Gastroesophageal sphincter (tissue), 4 donors: Measurements from ENCODE around the gene FRK. TPM values are rescaled to one million over a fixed set of nuclear protein-coding genes. Genes with fewer than 3 reads are reported as not detected.

Experiments
- ATAC-seq: fragments of 150-250 bp; one replicate; pipeline ENCODE4 v1.9.1; 2016; ENCODE audit warnings: mild to moderate bottlenecking, moderate library complexity
- H3K27ac ChIP-seq, 4 donors: fragments of 200-600 bp; sonication (generic) in 3 of 4; 1 replicate in 3 of 4; 2 replicates in 1 of 4; pipeline ENCODE4 v1.5.1; 2016 to 2019
- H3K27me3 ChIP-seq: fragments of 200-600 bp; sonication (generic); one replicate; pipeline ENCODE4 v1.5.1; 2019
- H3K36me3 ChIP-seq, 2 donors: fragments of 200-600 bp; sonication (generic); one replicate each; pipeline ENCODE4 v1.5.1; 2019; ENCODE audit warnings: control low read depth in 1 of 2
- H3K4me1 ChIP-seq, 3 donors: fragments of 200-600 bp; sonication (generic); 1 replicate in 2 of 3; 2 replicates in 1 of 3; pipeline ENCODE4 v1.5.1; 2016 to 2019; ENCODE audit warnings: control low read depth in 2 of 3
- H3K4me3 ChIP-seq, 2 donors: fragments of 200-600 bp; sonication (generic); one replicate each; pipeline ENCODE4 v1.5.1; 2019; ENCODE audit warnings: mild to moderate bottlenecking in 1 of 2, moderate library complexity in 1 of 2
- H3K9me3 ChIP-seq, 3 donors: fragments of 200-600 bp; sonication (generic); one replicate each; pipeline ENCODE4 v1.5.1; 2017 to 2019; ENCODE audit warnings: control low read depth in 2 of 3
- CTCF ChIP-seq, 4 experiments: fragments of 200-600 bp in 2 of 4; fragments of 450-650 bp in 2 of 4; sonication (generic) in 1 of 4; IDR thresholded peaks; one replicate each; pipeline ENCODE4 v1.5.1; 2017 to 2019; ENCODE audit warnings: antibody characterized with exemption in 4 of 4, mild to moderate bottlenecking in 2 of 4, moderate library complexity in 2 of 4
- EP300 ChIP-seq: sonication (generic); formaldehyde crosslinking; IDR thresholded peaks from one replicate; pipeline ENCODE4 v1.6.1; 2017; ENCODE audit warnings: antibody characterized with exemption, mild to moderate bottlenecking
- POLR2A ChIP-seq, 2 donors: fragments of 450-650 bp; IDR thresholded peaks; one replicate each; pipeline ENCODE4 v1.6.1; 2017; ENCODE audit warnings: antibody characterized with exemption in 2 of 2, mild to moderate bottlenecking in 2 of 2, moderate library complexity in 1 of 2
- POLR2AphosphoS5 ChIP-seq: sonication (generic); formaldehyde crosslinking; IDR thresholded peaks from one replicate; pipeline ENCODE4 v1.6.1; 2017; ENCODE audit warnings: antibody characterized with exemption
- WGBS, 2 donors: methylation state at CpG; one replicate each; pipeline ENCODE4 v1.1.5; 2018; ENCODE audit warnings: low coverage in 1 of 2; 5-methylcytosine and 5-hydroxymethylcytosine counted together
- total RNA-seq, 4 donors: library from RNA; depleted of rRNA; stranded (reverse); fragments of >200 nt; gene quantifications; one replicate each; pipeline ENCODE4 v1.1.0, GENCODE V29; 2016

FRK gene
- total RNA-seq, 4 donors from 2014 or later, result 0.42 to 1.9 (median 1.3) TPM

- H3K4me1 ChIP-seq, result peaks cover 0 to 50% (median 3%) of the 10 kb centered on the region in 3 donors
- no peak for TF ChIP-seq POLR2AphosphoS5
- TF ChIP-seq EP300, result no peak
- no peak for TF ChIP-seq CTCF (IDR thresholded peaks at IDR 0.05)
- no peak for TF ChIP-seq POLR2A (IDR thresholded peaks at IDR 0.05)
- 100% methylated on average over 1 of the region's 1 CpG for WGBS, 2 donors
- H3K27ac ChIP-seq, result no peak overlapping the region
- no peaks in the 10 kb centered on the region for H3K27me3 ChIP-seq
- no peaks in the 10 kb centered on the region for H3K9me3 ChIP-seq
- no peak for ATAC-seq
- peaks cover 0 to 14% of the 10 kb centered on the region in 2 donors for H3K36me3 ChIP-seq
- H3K4me3 ChIP-seq, result no peak overlapping the region
These were observed 43.9 kb upstream of the FRK start for GRCh38 chr6:116104636-116105035.

GRCh38 chr6:116102873-116103272 lies 42.2 kb upstream of the FRK start:
- no peak overlapping the region for H3K4me3 ChIP-seq
- 78 to 95% methylated on average over 4 of the region's 4 CpGs for WGBS, 2 donors
- no peak overlapping the region for H3K27ac ChIP-seq
- H3K27me3 ChIP-seq, result no peaks in the 10 kb centered on the region
- peaks cover 0 to 51% (median 3%) of the 10 kb centered on the region in 3 donors for H3K4me1 ChIP-seq
- H3K9me3 ChIP-seq, result no peaks in the 10 kb centered on the region
- TF ChIP-seq EP300 (no peak), POLR2A (IDR thresholded peaks at IDR 0.05) (no peak), CTCF (IDR thresholded peaks at IDR 0.05) (no peak), POLR2AphosphoS5 (no peak)
- ATAC-seq, result no peak
- H3K36me3 ChIP-seq, result no peaks in the 10 kb centered on the region

DNA sequence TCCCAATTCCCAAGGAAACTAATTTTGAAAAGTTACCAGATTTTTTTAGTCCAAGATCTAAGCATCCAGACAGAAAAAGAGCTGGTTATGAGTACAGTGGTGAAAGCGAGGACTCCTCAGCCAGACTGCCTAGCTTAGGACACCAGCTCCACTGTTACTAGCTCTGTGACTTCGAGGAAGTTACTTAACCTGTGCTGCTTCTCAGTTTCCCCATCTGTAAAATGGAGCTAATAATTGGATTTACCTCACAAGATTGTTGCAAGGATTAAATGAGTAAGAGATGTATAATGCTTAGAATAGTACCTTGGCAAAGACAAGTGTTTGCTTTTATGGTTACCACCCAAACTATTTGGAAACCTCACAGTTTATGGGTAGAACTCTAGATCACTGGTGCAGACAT lies 41.1 kb upstream of the FRK start:
- TF ChIP-seq POLR2A (IDR thresholded peaks at IDR 0.05), result no peak
- no peak for TF ChIP-seq POLR2AphosphoS5
- no peak for TF ChIP-seq CTCF (IDR thresholded peaks at IDR 0.05)
- no peak for TF ChIP-seq EP300
- Histone ChIP-seq H3K36me3 (no peaks in the 10 kb centered on the region), H3K4me3 (peak overlapping the region; percentile 76 to 81), H3K9me3 (peaks cover 0 to under 1% (median 0%) of the 10 kb centered on the region in 3 donors), H3K27me3 (no peaks in the 10 kb centered on the region), H3K4me1 (peaks cover 0 to 51% (median 3%) of the 10 kb centered on the region in 3 donors), H3K27ac (peak overlapping the region; percentile 91 to 96 (median 92))
- 20 to 70% methylated on average over 1 to 2 of the region's 2 CpGs for WGBS, 2 donors
- ATAC-seq, result no peak

DNA sequence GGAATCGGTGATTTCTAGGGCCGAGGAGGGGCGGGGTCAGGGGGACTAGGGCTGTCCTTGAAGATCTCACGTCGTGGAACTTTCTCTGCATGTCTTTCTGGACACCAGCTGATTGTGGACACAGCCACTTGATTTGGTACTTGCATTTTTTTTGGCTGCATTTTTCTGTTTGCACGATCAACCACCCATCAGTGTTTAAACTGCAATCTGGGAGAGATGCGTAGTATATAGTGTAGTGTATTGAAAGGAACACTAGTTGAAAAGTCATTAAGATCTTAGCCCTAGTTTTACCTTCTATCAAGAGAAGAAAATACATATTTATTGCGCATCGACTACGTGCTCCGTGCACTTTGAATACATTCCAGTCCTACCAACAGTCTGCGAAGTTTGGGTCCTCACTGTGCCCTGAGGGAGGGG lies 40.6 kb upstream of the FRK start:
- Histone ChIP-seq H3K36me3 (no peaks in the 10 kb centered on the region), H3K27ac (peak overlapping the region; percentile 91 to 96 (median 92)), H3K4me3 (peak overlapping the region; percentile 76 to 81), H3K4me1 (peaks cover 0 to 51% (median 3%) of the 10 kb centered on the region in 3 donors), H3K9me3 (peaks cover 0 to 5% (median 0%) of the 10 kb centered on the region in 3 donors), H3K27me3 (no peaks in the 10 kb centered on the region)
- no peak for ATAC-seq
- no peak for TF ChIP-seq POLR2A (IDR thresholded peaks at IDR 0.05)
- no peak for TF ChIP-seq CTCF (IDR thresholded peaks at IDR 0.05)
- no peak for TF ChIP-seq EP300
- no peak for TF ChIP-seq POLR2AphosphoS5
- 3 to 4% methylated on average over 10 to 12 of the region's 12 CpGs for WGBS, 2 donors

- peak; percentile 98 for ATAC-seq
- peak within 1 kb of the TSS; percentile 76 to 81 for H3K4me3 ChIP-seq
- H3K27ac ChIP-seq, result peak within 1 kb of the TSS; percentile 91 to 96 (median 92)
- no peak for TF ChIP-seq EP300
- TF ChIP-seq POLR2A (IDR thresholded peaks at IDR 0.05), result peak; percentile 66 to 77
- TF ChIP-seq POLR2AphosphoS5, result peak; percentile 47
- TF ChIP-seq CTCF (IDR thresholded peaks at IDR 0.05), result peak in 3 of 4 experiments; percentile 46 to 51 (median 48)
- H3K27me3 ChIP-seq, result no peaks in the 10 kb centered on the region
- no peaks in the 10 kb centered on the region for H3K36me3 ChIP-seq
- H3K9me3 ChIP-seq, result peaks cover 0 to 11% (median 0%) of the 10 kb centered on the region in 3 donors
- H3K4me1 ChIP-seq, result peaks cover 0 to 51% (median 3%) of the 10 kb centered on the region in 3 donors
- whole genome bisulfite sequencing, 2 donors, result 0% methylated on average over 5 to 7 of the region's 87 CpGs
These were observed 40.0 kb upstream of the FRK start, which contains the start of gene NT5DC1 for GRCh38 chr6:116100419-116101301. NT5DC1 (plus strand) TSS chr6:116100853; CDS start chr6:116100931, 78 bp downstream.
